Neural progenitor cell (in vitro differentiated cells): Measurements from ENCODE around the gene OR51A2. TPM values are rescaled to one million over a fixed set of nuclear protein-coding genes. Genes with fewer than 3 reads are reported as not detected.

ENCODE experiments used
- DNase-seq: peaks from one replicate; pipeline ENCODE4 v3.0.0-alpha.2; 2016; ENCODE audit warnings: low spot score
- H2AFZ ChIP-seq: fragments of 200-600 bp; sonication (generic); replicated peaks from 2 replicates; pipeline ENCODE4 v1.6.1; 2016; ENCODE audit warnings: antibody characterized with exemption
- H3F3A ChIP-seq: fragments of 200-600 bp; sonication (generic); 2 replicates; pipeline ENCODE4 v1.6.1; 2016; ENCODE audit warnings: antibody characterized with exemption, low read depth
- H3K27ac ChIP-seq: fragments of 200-600 bp; sonication (generic); 2 replicates; pipeline ENCODE4 v1.5.1; 2016; ENCODE audit warnings: mild to moderate bottlenecking
- H3K27me3 ChIP-seq: fragments of 200-600 bp; sonication (generic); 2 replicates; pipeline ENCODE4 v1.6.1; 2016; ENCODE audit warnings: mild to moderate bottlenecking, moderate library complexity
- H3K36me3 ChIP-seq: fragments of 200-600 bp; sonication (generic); 2 replicates; pipeline ENCODE4 v1.5.1; 2016
- H3K4me1 ChIP-seq: fragments of 200-600 bp; sonication (generic); 2 replicates; pipeline ENCODE4 v1.6.1; 2016; ENCODE audit warnings: mixed run types
- H3K4me2 ChIP-seq: fragments of 200-600 bp; sonication (generic); 2 replicates; pipeline ENCODE4 v1.6.1; 2016
- H3K4me3 ChIP-seq: fragments of 200-600 bp; sonication (generic); 2 replicates; pipeline ENCODE4 v1.5.1; 2016
- H3K79me2 ChIP-seq: fragments of 200-600 bp; sonication (generic); 2 replicates; pipeline ENCODE4 v1.6.1; 2016; ENCODE audit warnings: low read depth
- H3K9ac ChIP-seq: fragments of 200-600 bp; sonication (generic); 2 replicates; pipeline ENCODE4 v1.6.1; 2016
- H3K9me3 ChIP-seq: fragments of 200-600 bp; sonication (generic); 2 replicates; pipeline ENCODE4 v1.5.1; 2016; ENCODE audit warnings: low read depth
- H4K20me1 ChIP-seq: fragments of 200-600 bp; sonication (generic); 2 replicates; pipeline ENCODE4 v1.6.1; 2016; ENCODE audit warnings: low read depth
- H3K27ac Mint-ChIP-seq: 3 replicates; pipeline ENCODE4 v1.8.0; 2021; ENCODE audit warnings: mixed read lengths
- H3K27me3 Mint-ChIP-seq: 2 replicates; pipeline ENCODE4 v1.8.0; 2022; ENCODE audit warnings: low read depth, mild to moderate bottlenecking, inconsistent platforms, moderate library complexity, mixed read lengths; ENCODE audit not compliant: insufficient read depth
- H3K36me3 Mint-ChIP-seq: 3 replicates; pipeline ENCODE4 v1.8.0; 2021; ENCODE audit warnings: mixed read lengths
- H3K4me1 Mint-ChIP-seq: 3 replicates; pipeline ENCODE4 v1.8.0; 2021; ENCODE audit warnings: mixed read lengths
- H3K4me3 Mint-ChIP-seq: 3 replicates; pipeline ENCODE4 v1.8.0; 2021; ENCODE audit warnings: mild to moderate bottlenecking, moderate library complexity, mixed read lengths
- H3K9me3 Mint-ChIP-seq: 3 replicates; pipeline ENCODE4 v1.8.0; 2020; ENCODE audit warnings: mixed read lengths
- CTCF ChIP-seq: fragments of 200-600 bp; sonication (generic); IDR thresholded peaks from 2 replicates; pipeline ENCODE4 v1.5.1; 2017; ENCODE audit warnings: antibody characterized with exemption, mild to moderate bottlenecking
- EZH2 ChIP-seq: fragments of 200-600 bp; sonication (generic); IDR thresholded peaks from 2 replicates; pipeline ENCODE4 v1.6.1; 2017; ENCODE audit warnings: antibody characterized with exemption, mild to moderate bottlenecking, moderate library complexity
- EZH2phosphoT487 ChIP-seq: fragments of 200-600 bp; sonication (generic); IDR thresholded peaks from 2 replicates; pipeline ENCODE4 v1.6.1; 2017; ENCODE audit warnings: antibody characterized with exemption
- total RNA-seq: library from RNA; depleted of rRNA; stranded (reverse); fragments of >200 nt; gene quantifications from 2 replicates; pipeline ENCODE4 v1.2.3, GENCODE V29; 2015; ENCODE audit warnings: low replicate concordance

Gene OR51A2
- total RNA-seq, 1 donor from 2014 or later, result not detected

GRCh38 chr11:4983841-4984240 is 28.3 kb upstream of the OR51A2 start:
- H3K4me3 ChIP-seq, result no peak overlapping the region

DNA sequence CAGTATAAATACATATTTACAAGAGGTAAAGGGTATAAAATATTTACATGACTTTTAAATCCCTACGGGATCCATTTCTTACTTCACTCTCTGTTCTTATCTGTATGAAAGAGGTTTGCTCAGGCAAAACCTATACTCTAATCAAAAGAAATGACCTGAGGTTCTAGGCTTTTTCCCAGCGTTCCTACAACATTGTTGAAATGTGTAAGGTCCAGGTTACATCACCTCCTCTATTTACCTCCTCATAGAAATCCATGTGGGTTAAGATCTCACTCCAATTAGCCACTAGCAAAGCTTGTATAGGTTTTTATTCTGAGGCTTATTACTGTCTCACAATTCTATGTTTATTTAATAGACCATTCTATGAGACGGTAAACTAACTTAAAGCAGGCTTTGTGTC is 27.2 kb upstream of the OR51A2 start:
- Histone ChIP-seq H2AFZ (no peak overlapping the region), H3K9me3 (no peaks in the 10 kb centered on the region), H3K4me1 (no peaks in the 10 kb centered on the region), H3K27ac (no peak overlapping the region), H3F3A (no peaks in the 10 kb centered on the region), H4K20me1 (no peaks in the 10 kb centered on the region), H3K36me3 (no peaks in the 10 kb centered on the region), H3K9ac (no peak overlapping the region), H3K27me3 (no peaks in the 10 kb centered on the region), H3K79me2 (no peaks in the 10 kb centered on the region), H3K4me2 (no peak overlapping the region), H3K4me3 (no peak overlapping the region)
- no peaks in the 10 kb centered on the region for H3K27me3 Mint-ChIP-seq
- no peaks in the 10 kb centered on the region for H3K9me3 Mint-ChIP-seq
- no peak for TF ChIP-seq CTCF
- no peak for TF ChIP-seq EZH2
- TF ChIP-seq EZH2phosphoT487, result no peak
- no peaks in the 10 kb centered on the region for H3K36me3 Mint-ChIP-seq
- H3K4me3 Mint-ChIP-seq, result no peak overlapping the region
- DNase-seq, result no peak
- H3K27ac Mint-ChIP-seq, result no peak overlapping the region
- H3K4me1 Mint-ChIP-seq, result no peaks in the 10 kb centered on the region

More at GRCh38 chr11:4983841-4984240, 28.3 kb upstream of the OR51A2 start:
- Histone ChIP-seq H3K4me2 (no peak overlapping the region), H3K9ac (no peak overlapping the region), H4K20me1 (no peaks in the 10 kb centered on the region), H3K79me2 (no peaks in the 10 kb centered on the region), H3F3A (no peaks in the 10 kb centered on the region), H3K36me3 (no peaks in the 10 kb centered on the region), H3K27me3 (no peaks in the 10 kb centered on the region), H2AFZ (no peak overlapping the region), H3K4me1 (no peaks in the 10 kb centered on the region), H3K9me3 (no peaks in the 10 kb centered on the region), H3K27ac (no peak overlapping the region)
- Mint-ChIP-seq H3K9me3 (no peaks in the 10 kb centered on the region), H3K27ac (no peak overlapping the region), H3K4me3 (no peak overlapping the region), H3K4me1 (no peaks in the 10 kb centered on the region), H3K36me3 (no peaks in the 10 kb centered on the region), H3K27me3 (no peaks in the 10 kb centered on the region)
- no peak for TF ChIP-seq EZH2
- TF ChIP-seq EZH2phosphoT487, result no peak
- no peak for TF ChIP-seq CTCF
- DNase-seq, result no peak

DNA sequence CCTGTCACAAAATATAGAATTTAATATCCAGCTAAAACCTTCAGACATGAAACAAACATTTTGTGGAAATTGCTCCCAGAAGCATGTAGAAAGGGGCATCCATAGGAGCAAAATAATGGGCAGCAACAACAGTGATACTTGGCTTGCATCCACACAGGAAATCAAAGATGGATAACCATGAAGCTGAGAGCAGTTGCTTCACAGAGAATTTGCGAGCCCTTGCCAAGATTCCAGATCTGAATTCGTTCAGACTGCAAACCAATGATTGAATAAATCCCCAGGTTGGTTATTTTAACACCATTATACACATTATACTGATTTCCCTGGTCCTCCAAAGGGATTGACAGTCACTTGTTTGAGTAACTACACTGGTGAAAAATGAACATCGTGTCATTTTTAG is 23.5 kb upstream of the OR51A2 start:
- no peak for DNase-seq

More for the DNA sequence above, 23.5 kb upstream of the OR51A2 start:
- Histone ChIP-seq H4K20me1 (no peaks in the 10 kb centered on the region), H3K27ac (no peak overlapping the region), H2AFZ (no peak overlapping the region), H3K9ac (no peak overlapping the region), H3K4me3 (no peak overlapping the region), H3F3A (no peaks in the 10 kb centered on the region), H3K79me2 (no peaks in the 10 kb centered on the region), H3K4me1 (no peaks in the 10 kb centered on the region), H3K36me3 (no peaks in the 10 kb centered on the region), H3K4me2 (no peak overlapping the region), H3K9me3 (no peaks in the 10 kb centered on the region), H3K27me3 (no peaks in the 10 kb centered on the region)
- H3K9me3 Mint-ChIP-seq, result no peaks in the 10 kb centered on the region
- no peak overlapping the region for H3K27ac Mint-ChIP-seq
- TF ChIP-seq EZH2 (no peak), CTCF (no peak), EZH2phosphoT487 (no peak)
- H3K36me3 Mint-ChIP-seq, result no peaks in the 10 kb centered on the region
- H3K4me3 Mint-ChIP-seq, result no peak overlapping the region
- no peaks in the 10 kb centered on the region for H3K27me3 Mint-ChIP-seq
- no peaks in the 10 kb centered on the region for H3K4me1 Mint-ChIP-seq
